Thymus (tissue), 11 donors: ENCODE results near the gene TXNRD1. TPM values are rescaled to one million over a fixed set of nuclear protein-coding genes. Genes with fewer than 3 reads are reported as not detected.

Experiments used
- DNase-seq, 9 donors: peaks; one replicate each; pipeline ENCODE4 v3.0.0-alpha.2; 2013; ENCODE audit warnings: low spot score in 9 of 9, low read depth in 6 of 9, missing footprints in 1 of 9
- H3K27ac ChIP-seq, 2 donors: one replicate each; pipeline ENCODE4 v1.5.1; 2013; ENCODE audit warnings: control low read depth in 1 of 2, low read depth in 1 of 2, low read length in 1 of 2, mild to moderate bottlenecking in 1 of 2, moderate library complexity in 1 of 2
- H3K27me3 ChIP-seq, 2 donors: one replicate each; pipeline ENCODE4 v1.5.1; 2013; ENCODE audit warnings: low read length in 1 of 2; ENCODE audit not compliant: control insufficient read depth in 2 of 2, insufficient read depth in 1 of 2
- H3K36me3 ChIP-seq, 2 donors: one replicate each; pipeline ENCODE4 v1.5.1; 2013; ENCODE audit warnings: low read length in 1 of 2, mild to moderate bottlenecking in 1 of 2, moderate library complexity in 1 of 2; ENCODE audit not compliant: control insufficient read depth in 2 of 2, insufficient read depth in 2 of 2
- H3K4me1 ChIP-seq, 2 donors: one replicate each; pipeline ENCODE4 v1.5.1; 2013; ENCODE audit warnings: low read length in 2 of 2; ENCODE audit not compliant: control insufficient read depth in 2 of 2, insufficient read depth in 2 of 2
- H3K4me3 ChIP-seq, 2 donors: one replicate each; pipeline ENCODE4 v1.5.1; 2013; ENCODE audit warnings: low read length in 2 of 2, control low read depth in 1 of 2, mild to moderate bottlenecking in 1 of 2
- H3K9me3 ChIP-seq, 2 donors: one replicate each; pipeline ENCODE4 v1.5.1; 2013; ENCODE audit warnings: low read length in 1 of 2, mild to moderate bottlenecking in 1 of 2; ENCODE audit not compliant: control insufficient read depth in 2 of 2, insufficient read depth in 1 of 2
- WGBS: extraction: QIAGEN DNeasy Blood & Tissue Kit; methylation state at CpG from one replicate; pipeline ENCODE4 v1.1.7; 2013; 5-methylcytosine and 5-hydroxymethylcytosine counted together
- polyA plus RNA-seq: library from polyadenylated mRNA; stranded (reverse); fragments of 200-250 nt; gene quantifications from one replicate; pipeline ENCODE4 v1.2.3, GENCODE V29; 2013
- total RNA-seq: library from RNA; stranded (reverse); fragments of 120-200 nt; gene quantifications from one replicate; pipeline ENCODE4 v1.2.4, GENCODE V29; 2013
- donor health status: healthy.

The TXNRD1 gene
- total and polyA plus RNA-seq, 2 donors = 28.2 to 68.0 TPM

DNA sequence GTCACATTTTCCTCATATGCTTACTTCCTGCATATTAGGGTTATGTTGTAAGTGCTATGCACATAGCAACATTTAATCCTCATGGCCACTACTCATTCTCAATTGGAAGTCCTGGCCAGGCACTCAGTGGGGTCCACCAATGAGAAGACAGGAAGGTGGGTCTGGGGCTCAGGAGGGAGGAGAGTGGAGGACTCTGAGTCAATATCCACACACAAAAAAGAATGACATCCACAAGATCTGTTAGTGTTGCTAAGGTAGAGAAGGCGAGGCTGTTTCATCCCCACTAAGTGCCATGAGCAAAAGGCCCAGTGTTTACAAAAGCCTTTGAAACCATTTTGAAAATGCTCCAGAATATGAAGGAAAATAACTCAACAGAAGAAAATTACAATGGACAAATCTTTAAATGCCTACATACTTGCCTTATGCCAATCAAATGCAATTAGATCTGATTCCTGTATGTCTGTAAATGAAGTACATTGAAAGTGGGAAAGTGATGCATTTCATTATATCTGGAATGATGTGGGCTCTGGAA lies 141.9 kb downstream of the TXNRD1 start:
- H3K36me3 ChIP-seq = peaks cover 0 to 3% of the 10 kb centered on the region in 2 donors
- no peak overlapping the region for H3K4me3 ChIP-seq
- no peak overlapping the region for H3K27ac ChIP-seq
- no peaks in the 10 kb centered on the region for H3K4me1 ChIP-seq
- peaks cover 0 to 1% of the 10 kb centered on the region in 2 donors for H3K9me3 ChIP-seq
- no peaks in the 10 kb centered on the region for H3K27me3 ChIP-seq
- no peak for DNase-seq
- WGBS = 100% methylated on average over 1 of the region's 1 CpG

DNA sequence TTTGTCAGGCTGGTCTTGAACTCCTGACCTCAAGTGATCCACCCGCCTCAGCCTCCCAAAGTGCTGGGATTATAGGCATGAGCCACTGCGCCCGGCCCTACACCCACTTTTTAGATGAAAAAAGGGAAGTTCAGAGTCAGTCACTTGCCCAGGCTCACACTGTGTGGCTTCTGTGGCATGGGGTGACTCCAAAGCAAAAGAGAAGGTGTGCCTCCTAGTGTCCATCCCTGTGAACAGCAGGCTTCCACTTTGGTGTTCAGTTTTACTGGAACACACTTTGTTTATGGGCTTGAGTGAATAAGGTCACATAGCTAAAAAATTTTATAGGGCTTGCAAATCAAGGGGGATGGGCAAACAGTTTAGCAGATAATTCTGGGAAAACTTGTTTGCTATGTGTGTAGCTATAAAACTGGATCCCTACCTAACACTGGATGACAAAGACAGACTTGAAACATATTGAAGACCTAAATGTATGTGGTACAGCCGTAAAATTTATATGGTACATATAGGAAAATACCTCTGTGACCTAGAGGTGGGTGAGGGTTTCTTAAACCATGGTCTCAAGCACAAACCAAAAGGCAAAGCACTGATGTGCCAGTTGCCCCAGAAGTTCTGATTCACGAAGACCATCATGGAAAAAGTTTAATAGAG lies 142.9 kb downstream of the TXNRD1 start:
- H3K4me1 ChIP-seq = no peaks in the 10 kb centered on the region
- peaks cover 0 to 1% of the 10 kb centered on the region in 2 donors for H3K9me3 ChIP-seq
- peak; percentile 34 to 84 (median 57) for DNase-seq
- H3K27me3 ChIP-seq = no peaks in the 10 kb centered on the region
- H3K4me3 ChIP-seq = no peak overlapping the region
- WGBS = 54% methylated on average over 5 of the region's 5 CpGs
- no peak overlapping the region for H3K27ac ChIP-seq
- H3K36me3 ChIP-seq = no peaks in the 10 kb centered on the region

- Histone ChIP-seq H3K27ac (no peak overlapping the region), H3K36me3 (no peaks in the 10 kb centered on the region), H3K27me3 (no peaks in the 10 kb centered on the region), H3K4me3 (no peak overlapping the region), H3K4me1 (no peaks in the 10 kb centered on the region), H3K9me3 (peaks cover 0 to 1% of the 10 kb centered on the region in 2 donors)
- DNase-seq = no peak
- 97% methylated on average over 10 of the region's 10 CpGs for WGBS
These were observed 143.6 kb downstream of the TXNRD1 start for GRCh38 chr12:104359216-104359615.

DNA sequence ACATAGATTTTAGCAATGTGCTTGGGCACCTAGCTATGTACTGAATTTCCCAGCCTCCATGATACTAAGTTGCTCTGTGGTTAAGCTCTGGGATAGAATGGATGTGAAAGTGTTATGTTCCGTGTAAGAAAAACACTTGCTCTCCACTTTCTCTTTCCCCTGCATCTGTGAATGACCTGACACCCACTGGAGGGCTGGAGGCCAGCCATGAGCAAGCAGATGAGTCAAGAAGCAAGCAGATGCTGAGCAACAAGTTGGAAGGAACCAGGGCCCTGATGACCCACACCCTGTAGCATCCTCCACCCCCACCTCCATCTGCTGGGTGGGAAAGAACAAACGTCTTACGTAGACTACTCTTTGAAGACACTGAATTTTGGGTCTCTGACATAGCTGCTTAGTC lies 144.6 kb downstream of the TXNRD1 start:
- 98% methylated on average over 3 of the region's 3 CpGs for WGBS
- Histone ChIP-seq H3K4me1 (no peaks in the 10 kb centered on the region), H3K36me3 (no peaks in the 10 kb centered on the region), H3K27ac (no peak overlapping the region), H3K27me3 (no peaks in the 10 kb centered on the region), H3K9me3 (peaks cover 0 to 1% of the 10 kb centered on the region in 2 donors), H3K4me3 (no peak overlapping the region)
- no peak for DNase-seq

DNA sequence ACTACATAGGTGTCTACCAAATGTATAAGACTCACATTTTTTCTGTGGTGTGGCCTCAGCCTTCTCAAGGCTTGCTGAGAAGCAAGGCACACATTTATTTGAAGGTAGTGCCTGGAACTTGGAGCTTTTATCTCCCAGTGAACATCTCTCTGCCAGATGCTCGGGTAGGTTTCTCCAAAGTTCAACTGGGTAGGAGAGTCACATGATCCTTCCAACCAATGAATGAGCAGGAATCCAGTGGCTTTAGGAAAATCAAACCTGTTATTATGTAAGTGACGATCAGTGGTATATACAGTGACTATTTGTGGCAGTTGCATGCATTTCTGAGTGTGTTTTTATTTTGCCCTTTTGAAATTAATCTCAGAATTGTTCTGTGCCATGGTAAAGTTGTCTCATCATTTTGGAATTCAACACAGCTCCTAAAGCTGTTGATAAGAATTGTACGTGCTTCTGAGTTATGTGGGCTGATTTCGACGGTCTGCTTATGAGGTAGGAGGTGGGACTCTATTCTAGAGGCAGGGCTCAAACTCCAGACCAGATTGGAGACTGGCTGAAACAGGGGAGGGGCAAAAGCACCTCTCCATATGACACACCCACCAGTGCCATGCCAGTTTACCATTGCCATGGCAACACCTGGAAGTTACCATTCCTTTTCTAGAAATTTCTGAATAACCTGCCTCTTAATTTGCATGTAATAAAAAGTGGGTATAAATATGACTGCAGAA lies 145.6 kb downstream of the TXNRD1 start:
- no peak overlapping the region for H3K4me3 ChIP-seq
- no peaks in the 10 kb centered on the region for H3K27me3 ChIP-seq
- no peak overlapping the region for H3K27ac ChIP-seq
- no peaks in the 10 kb centered on the region for H3K36me3 ChIP-seq
- no peaks in the 10 kb centered on the region for H3K4me1 ChIP-seq
- no peak for DNase-seq
- peaks cover 0 to 1% of the 10 kb centered on the region in 2 donors for H3K9me3 ChIP-seq
- WGBS = 96% methylated on average over 5 of the region's 5 CpGs

- Histone ChIP-seq H3K36me3 (no peaks in the 10 kb centered on the region), H3K27ac (no peak overlapping the region), H3K9me3 (peaks cover 0 to 7% of the 10 kb centered on the region in 2 donors), H3K27me3 (no peaks in the 10 kb centered on the region), H3K4me1 (no peaks in the 10 kb centered on the region), H3K4me3 (no peak overlapping the region)
- DNase-seq = no peak
- over 99% methylated on average over 5 of the region's 5 CpGs for WGBS
These were observed 150.4 kb downstream of the TXNRD1 start for GRCh38 chr12:104365921-104366410.

GRCh38 chr12:104369708-104370107 lies 154.1 kb downstream of the TXNRD1 start:
- Histone ChIP-seq H3K36me3 (no peaks in the 10 kb centered on the region), H3K27me3 (no peaks in the 10 kb centered on the region), H3K4me1 (peaks cover 5 to 15% of the 10 kb centered on the region in 2 donors), H3K4me3 (no peak overlapping the region), H3K9me3 (peaks cover 0 to 7% of the 10 kb centered on the region in 2 donors), H3K27ac (no peak overlapping the region)
- DNase-seq = no peak
- WGBS = 69% methylated on average over 2 of the region's 2 CpGs

DNA sequence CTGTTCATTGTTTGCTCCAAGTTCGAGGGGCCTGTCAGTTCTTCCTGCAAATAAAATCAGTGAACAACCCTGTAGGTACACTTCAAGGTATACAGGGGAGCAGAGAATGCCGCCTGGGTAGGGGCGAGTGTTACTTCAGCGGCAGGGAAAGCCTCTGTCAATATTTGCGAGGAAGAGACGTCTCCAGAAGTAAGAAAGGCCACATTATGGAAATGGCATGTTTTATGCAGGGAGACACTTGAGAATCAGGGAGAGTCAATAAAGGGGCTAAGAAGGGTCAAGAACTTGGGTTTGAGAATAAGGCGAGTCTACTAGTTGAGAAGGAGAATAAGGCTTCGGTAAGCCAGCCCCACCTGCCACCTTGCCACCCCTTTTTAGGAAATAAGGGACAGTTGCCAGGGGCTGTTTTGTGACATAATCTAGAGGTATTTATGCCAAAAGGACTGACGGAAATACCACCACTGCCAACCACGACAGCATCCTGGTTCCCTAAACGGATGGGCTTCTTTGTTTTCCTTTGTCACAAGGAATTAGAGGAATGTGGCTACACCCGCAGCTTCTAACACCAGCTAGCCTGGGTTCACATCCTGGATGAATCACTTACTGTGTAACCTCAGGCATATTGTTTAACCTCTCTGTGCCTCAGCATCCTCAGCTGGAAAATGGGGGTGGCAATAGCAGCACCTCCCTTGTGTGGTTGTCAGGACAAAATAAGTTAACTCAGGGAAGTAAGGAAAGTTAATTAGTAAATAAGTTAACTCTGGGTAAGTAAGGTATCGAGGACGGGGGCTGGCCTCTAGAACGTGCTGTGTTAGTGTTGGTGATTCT lies 155.7 kb downstream of the TXNRD1 start:
- Histone ChIP-seq H3K9me3 (peaks cover 0 to 7% of the 10 kb centered on the region in 2 donors), H3K27me3 (no peaks in the 10 kb centered on the region), H3K36me3 (no peaks in the 10 kb centered on the region), H3K27ac (no peak overlapping the region), H3K4me1 (peaks cover 5 to 15% of the 10 kb centered on the region in 2 donors), H3K4me3 (no peak overlapping the region)
- no peak for DNase-seq
- WGBS = 85% methylated on average over 15 of the region's 15 CpGs
